ENCODE measurements around the gene CACNA1B. TPM values are rescaled to one million over a fixed set of nuclear protein-coding genes. Genes with fewer than 3 reads are reported as not detected.

The CACNA1B gene
- total RNA-seq, 4 donors from 2014 or later = 0.13 to 0.42 (median 0.31) TPM

DNA sequence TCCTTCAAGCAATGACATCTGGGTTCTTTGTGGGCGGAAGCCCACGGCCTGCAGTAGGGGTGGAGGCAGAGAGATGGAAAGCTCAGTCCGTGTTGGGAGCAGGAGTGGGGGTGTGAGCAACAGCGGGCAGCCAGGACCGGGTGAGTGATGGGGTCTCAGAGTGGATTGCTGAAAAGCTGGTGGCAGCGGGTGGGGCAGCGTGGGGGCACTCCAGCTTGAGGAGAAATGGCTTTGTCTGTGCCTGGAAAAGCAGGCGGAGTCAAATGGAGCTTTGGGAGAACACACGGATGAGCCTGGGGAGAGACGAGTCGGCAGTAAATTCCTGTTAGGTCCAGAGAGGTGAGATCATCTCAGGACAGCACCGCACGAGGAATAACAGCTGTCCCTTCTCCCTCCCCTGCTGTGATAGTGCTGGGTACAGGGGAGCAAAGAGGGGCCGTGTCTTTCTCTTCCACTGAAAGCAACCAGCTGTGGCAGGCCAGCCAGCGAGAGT, 42.1 kb downstream of the CACNA1B start:
- H3K4me3 ChIP-seq = no peak overlapping the region
- WGBS = 38% methylated on average over 15 of the region's 15 CpGs
- DNase-seq (ENCODE audit: extremely low spot score) = no peak
- no peak overlapping the region for H3K27ac ChIP-seq (replicated peaks in 1 of 4)
- intact Hi-C loops (cut with DNase I) = no loop called here
- H3K9me3 ChIP-seq = no peaks in the 10 kb centered on the region
- no peaks in the 10 kb centered on the region for H3K36me3 ChIP-seq
- peaks cover 0 to 47% (median 0%) of the 10 kb centered on the region in 4 donors for H3K27me3 ChIP-seq
- H3K4me1 ChIP-seq = peaks cover 0 to 10% (median 7%) of the 10 kb centered on the region in 4 donors
- TF ChIP-seq POLR2A (IDR thresholded peaks at IDR 0.05; ENCODE audit: low read depth) (no peak), EP300 (IDR thresholded peaks at IDR 0.05) (no peak), POLR2AphosphoS5 (IDR thresholded peaks at IDR 0.05) (no peak)
- TF ChIP-seq, protein P1, sequence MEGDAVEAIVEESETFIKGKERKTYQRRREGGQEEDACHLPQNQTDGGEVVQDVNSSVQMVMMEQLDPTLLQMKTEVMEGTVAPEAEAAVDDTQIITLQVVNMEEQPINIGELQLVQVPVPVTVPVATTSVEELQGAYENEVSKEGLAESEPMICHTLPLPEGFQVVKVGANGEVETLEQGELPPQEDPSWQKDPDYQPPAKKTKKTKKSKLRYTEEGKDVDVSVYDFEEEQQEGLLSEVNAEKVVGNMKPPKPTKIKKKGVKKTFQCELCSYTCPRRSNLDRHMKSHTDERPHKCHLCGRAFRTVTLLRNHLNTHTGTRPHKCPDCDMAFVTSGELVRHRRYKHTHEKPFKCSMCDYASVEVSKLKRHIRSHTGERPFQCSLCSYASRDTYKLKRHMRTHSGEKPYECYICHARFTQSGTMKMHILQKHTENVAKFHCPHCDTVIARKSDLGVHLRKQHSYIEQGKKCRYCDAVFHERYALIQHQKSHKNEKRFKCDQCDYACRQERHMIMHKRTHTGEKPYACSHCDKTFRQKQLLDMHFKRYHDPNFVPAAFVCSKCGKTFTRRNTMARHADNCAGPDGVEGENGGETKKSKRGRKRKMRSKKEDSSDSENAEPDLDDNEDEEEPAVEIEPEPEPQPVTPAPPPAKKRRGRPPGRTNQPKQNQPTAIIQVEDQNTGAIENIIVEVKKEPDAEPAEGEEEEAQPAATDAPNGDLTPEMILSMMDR (IDR thresholded peaks at IDR 0.05) = no peak

DNA sequence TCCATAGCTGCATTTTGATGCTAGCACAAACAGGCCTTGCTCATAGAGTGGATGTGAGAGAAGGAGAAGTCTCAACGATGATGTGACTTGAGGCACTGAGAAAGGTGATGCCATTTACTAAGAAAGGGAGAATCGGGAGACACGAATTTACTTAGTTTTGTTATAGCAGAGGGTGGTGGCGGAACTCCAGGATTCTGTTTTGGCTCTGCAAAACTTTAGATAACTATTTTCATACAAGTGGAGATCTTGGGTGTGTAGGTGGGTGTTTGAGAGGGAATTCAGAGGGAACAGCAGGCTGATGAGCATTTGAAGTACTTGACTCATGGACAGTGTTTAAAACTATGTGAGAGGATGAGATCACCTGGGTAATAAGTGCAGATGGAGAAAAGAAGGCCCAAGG, 43.2 kb downstream of the CACNA1B start:
- 76% methylated on average over 4 of the region's 4 CpGs for WGBS
- DNase-seq (ENCODE audit: extremely low spot score) = no peak
- intact Hi-C loops (cut with DNase I) = no loop called here
- Histone ChIP-seq H3K27me3 (peaks cover 0 to 40% (median 0%) of the 10 kb centered on the region in 4 donors), H3K9me3 (no peaks in the 10 kb centered on the region), H3K4me3 (no peak overlapping the region), H3K4me1 (peaks cover 0 to 10% (median 7%) of the 10 kb centered on the region in 4 donors), H3K36me3 (no peaks in the 10 kb centered on the region), H3K27ac (replicated peaks in 1 of 4) (no peak overlapping the region)
- TF ChIP-seq, protein P1 (IDR thresholded peaks at IDR 0.05) = no peak
- TF ChIP-seq POLR2AphosphoS5 (IDR thresholded peaks at IDR 0.05) = no peak
- no peak for TF ChIP-seq EP300 (IDR thresholded peaks at IDR 0.05)
- TF ChIP-seq POLR2A (IDR thresholded peaks at IDR 0.05; ENCODE audit: low read depth) = no peak

DNA sequence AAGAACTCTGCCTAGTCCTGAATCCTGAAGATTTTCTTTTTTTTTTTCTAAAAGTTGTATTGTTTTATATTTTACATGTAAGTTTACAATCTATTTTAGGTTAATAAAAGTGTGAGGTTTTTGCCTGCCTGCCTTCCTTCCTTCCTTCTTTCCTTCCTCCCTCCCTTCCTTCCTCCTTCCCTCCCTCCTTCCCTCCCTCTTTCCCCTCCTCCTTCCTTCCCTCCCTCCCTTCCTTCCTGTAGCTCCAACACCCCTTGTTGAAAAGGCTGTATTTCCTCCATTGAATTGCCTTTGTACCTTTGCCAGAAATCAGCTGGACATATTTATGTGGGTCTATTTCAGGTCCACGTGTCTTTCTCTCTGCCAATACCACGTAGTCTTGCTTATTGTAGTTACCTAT, 46.6 kb downstream of the CACNA1B start:
- 59% methylated on average over 2 of the region's 2 CpGs for WGBS
- no peak for TF ChIP-seq POLR2A (IDR thresholded peaks at IDR 0.05; ENCODE audit: low read depth)
- no peak for TF ChIP-seq POLR2AphosphoS5 (IDR thresholded peaks at IDR 0.05)
- no peak for TF ChIP-seq EP300 (IDR thresholded peaks at IDR 0.05)
- no peak overlapping the region for H3K27ac ChIP-seq (replicated peaks in 1 of 4)
- peaks cover 0 to 14% (median 0%) of the 10 kb centered on the region in 4 donors for H3K27me3 ChIP-seq
- no peaks in the 10 kb centered on the region for H3K4me1 ChIP-seq
- no peak overlapping the region for H3K4me3 ChIP-seq
- H3K36me3 ChIP-seq = no peaks in the 10 kb centered on the region
- H3K9me3 ChIP-seq = peaks cover 0 to 8% (median 4%) of the 10 kb centered on the region in 4 donors
- intact Hi-C loops (cut with DNase I) = no loop called here
- DNase-seq (ENCODE audit: extremely low spot score) = no peak

DNA sequence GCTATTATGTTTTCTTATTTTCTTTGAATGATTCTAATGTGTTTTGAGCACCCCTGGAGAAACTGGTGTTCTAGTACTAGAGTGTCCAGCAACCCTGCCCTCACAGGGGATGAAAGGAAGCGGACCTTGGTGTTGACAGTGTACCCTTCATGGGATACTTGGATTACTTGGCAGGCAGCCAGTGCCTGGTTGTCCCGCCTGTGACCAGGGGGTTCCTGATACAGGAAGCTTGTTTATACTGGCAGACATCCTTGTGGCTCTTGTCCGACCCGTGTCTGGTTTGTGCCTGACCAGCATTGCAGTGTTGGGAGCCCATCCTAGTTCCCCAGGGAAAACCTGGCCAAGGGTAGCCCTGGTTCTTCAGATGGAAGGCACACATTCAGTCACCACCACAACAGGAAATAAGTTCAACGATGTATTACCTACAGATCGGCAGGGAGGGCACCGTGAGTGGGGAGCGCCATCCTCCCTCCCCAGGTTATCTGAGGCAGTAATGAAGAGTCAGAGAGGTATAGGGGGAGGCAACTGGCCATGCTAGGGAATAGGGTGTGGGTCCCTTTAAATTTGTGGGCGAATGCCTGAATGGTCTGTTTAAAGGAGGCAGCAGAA, 47.3 kb downstream of the CACNA1B start:
- H3K9me3 ChIP-seq = peaks cover 0 to 8% (median 4%) of the 10 kb centered on the region in 4 donors
- no peak overlapping the region for H3K4me3 ChIP-seq
- peaks cover 0 to 8% (median 0%) of the 10 kb centered on the region in 4 donors for H3K27me3 ChIP-seq
- no peak overlapping the region for H3K27ac ChIP-seq (replicated peaks in 1 of 4)
- whole genome bisulfite sequencing = 64% methylated on average over 9 of the region's 9 CpGs
- intact Hi-C loops (cut with DNase I) = no loop called here
- no peaks in the 10 kb centered on the region for H3K4me1 ChIP-seq
- DNase-seq (ENCODE audit: extremely low spot score) = no peak
- TF ChIP-seq EP300 (IDR thresholded peaks at IDR 0.05) (no peak), POLR2A (IDR thresholded peaks at IDR 0.05; ENCODE audit: low read depth) (no peak), POLR2AphosphoS5 (IDR thresholded peaks at IDR 0.05) (no peak)
- TF ChIP-seq, protein P1 (IDR thresholded peaks at IDR 0.05) = no peak
- no peaks in the 10 kb centered on the region for H3K36me3 ChIP-seq

DNA sequence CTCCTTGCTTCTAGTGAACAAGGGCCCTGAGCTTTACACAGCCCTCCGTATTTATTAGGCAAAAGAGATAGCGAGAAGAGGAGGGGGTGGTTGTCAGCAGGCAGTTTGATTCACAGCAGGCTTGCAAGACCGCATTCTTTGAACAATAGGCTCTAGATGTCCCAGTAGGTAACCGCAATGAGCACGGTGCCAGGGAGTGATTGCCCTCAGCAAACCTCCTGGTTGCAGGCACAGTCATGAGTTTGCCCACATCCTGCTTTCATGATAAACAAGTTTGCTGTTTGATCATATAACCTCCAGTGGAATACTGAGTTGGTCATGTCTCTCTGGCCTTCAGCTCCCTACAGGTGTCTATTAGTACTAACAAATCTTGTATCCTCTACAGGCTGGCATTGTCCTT, 66.1 kb downstream of the CACNA1B start:
- WGBS = 90% methylated on average over 5 of the region's 5 CpGs
- TF ChIP-seq POLR2A (IDR thresholded peaks at IDR 0.05; ENCODE audit: low read depth) = no peak
- no peaks in the 10 kb centered on the region for H3K36me3 ChIP-seq
- intact Hi-C loops (cut with DNase I) = no loop called here
- no peak overlapping the region for H3K4me3 ChIP-seq
- peaks cover 0 to 22% (median 11%) of the 10 kb centered on the region in 4 donors for H3K9me3 ChIP-seq
- no peaks in the 10 kb centered on the region for H3K4me1 ChIP-seq
- no peak for DNase-seq (ENCODE audit: extremely low spot score)
- no peaks in the 10 kb centered on the region for H3K27me3 ChIP-seq
- no peak overlapping the region for H3K27ac ChIP-seq (replicated peaks in 1 of 4)

Data from esophagus muscularis mucosa (tissue), 4 donors.